NCI-H524 (cell line): ENCODE results near the gene RSPO3.
"Not testable (repeated sequence)": the region's sequence is repeated elsewhere in the genome, so short reads cannot be mapped to it uniquely, and the experiment has no call there.

ENCODE experiments used
- DNase-seq, 2 experiments: peaks; one replicate each; lab custom pipeline; 2025; lab: John Stamatoyannopoulos, UW

Gene RSPO3

GRCh38 chr6:127118298-127119101 lies at the start of gene RSPO3:
RSPO3 (plus strand) TSS chr6:127118671; CDS start chr6:127119193, 522 bp downstream.
- peak; percentile 41 to 64 for DNase-seq

- DNase-seq = peak; percentile 10 to 57
Observed at GRCh38 chr6:127069659-127070279, 48.7 kb upstream of the RSPO3 start.

GRCh38 chr6:127073222-127073621 lies 45.2 kb upstream of the RSPO3 start:
- no peak for DNase-seq

- no peak for DNase-seq
Observed at GRCh38 chr6:127076466-127076865, 42.0 kb upstream of the RSPO3 start.

GRCh38 chr6:127077886-127078285 lies 40.6 kb upstream of the RSPO3 start:
- DNase-seq = no peak

GRCh38 chr6:127078669-127079068 lies 39.8 kb upstream of the RSPO3 start:
- no peak for DNase-seq

- DNase-seq = no peak
Observed at GRCh38 chr6:127079681-127080080, 38.8 kb upstream of the RSPO3 start.

- DNase-seq = no peak
Observed at GRCh38 chr6:127080081-127080480, 38.4 kb upstream of the RSPO3 start.

- no peak for DNase-seq
Observed at GRCh38 chr6:127083231-127083962, 35.1 kb upstream of the RSPO3 start.

- DNase-seq = no peak
Observed at GRCh38 chr6:127083963-127084310, 34.5 kb upstream of the RSPO3 start.

GRCh38 chr6:127085181-127085580 lies 33.3 kb upstream of the RSPO3 start:
- no peak for DNase-seq

GRCh38 chr6:127090051-127090450 lies 28.4 kb upstream of the RSPO3 start:
- no peak for DNase-seq

- peak in 1 of 2 experiments; percentile 30 for DNase-seq
Observed at GRCh38 chr6:127092466-127092865, 26.0 kb upstream of the RSPO3 start.

- DNase-seq = no peak
Observed at GRCh38 chr6:127094791-127095190, 23.7 kb upstream of the RSPO3 start.

GRCh38 chr6:127096167-127096566 lies 22.3 kb upstream of the RSPO3 start:
- no peak for DNase-seq

GRCh38 chr6:127097442-127097841 lies 21.0 kb upstream of the RSPO3 start:
- not testable (repeated sequence) for DNase-seq

GRCh38 chr6:127100510-127101140 lies 17.8 kb upstream of the RSPO3 start:
- peak in 1 of 2 experiments; percentile 24 for DNase-seq

- no peak for DNase-seq
Observed at GRCh38 chr6:127102299-127102698, 16.2 kb upstream of the RSPO3 start.

- DNase-seq = no peak
Observed at GRCh38 chr6:127102859-127103258, 15.6 kb upstream of the RSPO3 start.

GRCh38 chr6:127103482-127103881 lies 15.0 kb upstream of the RSPO3 start:
- DNase-seq = no peak

- no peak for DNase-seq
Observed at GRCh38 chr6:127107916-127108315, 10.6 kb upstream of the RSPO3 start.

- no peak for DNase-seq
Observed at GRCh38 chr6:127110712-127111111, 7.8 kb upstream of the RSPO3 start.
